Uterus (tissue), 4 donors: ENCODE data around the gene AEBP1. TPM values are rescaled to one million over a fixed set of nuclear protein-coding genes. Genes with fewer than 3 reads are reported as not detected.
A peak's percentile ranks its signal among the peaks of the same experiment; 100 is the strongest.

ENCODE experiments used
- DNase-seq, 2 donors: peaks; one replicate each; pipeline ENCODE4 v3.0.0-alpha.2; 2019 to 2020
- H3K27ac ChIP-seq, 2 donors: fragments of 200-600 bp; sonication (generic); 1 replicate in 1 of 2; 2 replicates in 1 of 2; pipeline ENCODE4 v1.5.1; 2016 to 2018
- H3K27me3 ChIP-seq, 2 donors: fragments of 200-600 bp; sonication (generic); one replicate each; pipeline ENCODE4 v1.5.1; 2018 to 2019; ENCODE audit warnings: control low read depth in 1 of 2
- H3K36me3 ChIP-seq, 2 donors: fragments of 200-600 bp; sonication (generic); one replicate each; pipeline ENCODE4 v1.5.1; 2019; ENCODE audit warnings: control low read depth in 1 of 2
- H3K4me1 ChIP-seq, 2 donors: fragments of 200-600 bp; sonication (generic); one replicate each; pipeline ENCODE4 v1.5.1; 2018 to 2019; ENCODE audit warnings: control low read depth in 1 of 2
- H3K4me3 ChIP-seq, 2 donors: fragments of 200-600 bp; sonication (generic); 1 replicate in 1 of 2; 2 replicates in 1 of 2; pipeline ENCODE4 v1.5.1; 2018 to 2019; ENCODE audit warnings: mild to moderate bottlenecking in 1 of 2
- H3K9me3 ChIP-seq, 2 donors: fragments of 200-600 bp; sonication (generic); one replicate each; pipeline ENCODE4 v1.5.1; 2019; ENCODE audit warnings: control low read depth in 1 of 2
- POLR2A ChIP-seq, 2 donors: fragments of 450-650 bp; IDR thresholded peaks; one replicate each; pipeline ENCODE4 v1.6.1; 2016; ENCODE audit warnings: antibody characterized with exemption in 2 of 2, mild to moderate bottlenecking in 1 of 2, moderate library complexity in 1 of 2
- intact Hi-C: fragments of 100-400 bp; cut with DNase I; formaldehyde crosslinking; loops from one replicate; pipeline ENCODE4 v1.15.1; 2023; ENCODE audit warnings: low total_unique reads
- total RNA-seq, 4 donors: library from RNA; depleted of rRNA in 3 of 4; stranded (reverse); fragments of >200 nt in 3 of 4; gene quantifications; one replicate each; pipeline versions ENCODE4 v1.1.0 to v1.2.4, GENCODE V29; 2014 to 2023
- TF ChIP-seq, protein P1 (sequence below), 4 experiments: fragments of 200-600 bp in 2 of 4; fragments of 450-650 bp in 2 of 4; sonication (generic) in 2 of 4; IDR thresholded peaks; one replicate each; pipeline ENCODE4 v1.5.1; 2016 to 2019; ENCODE audit warnings: antibody characterized with exemption in 4 of 4, mild to moderate bottlenecking in 2 of 4, moderate library complexity in 1 of 4
- donor health status: DM: yes; HTN: yes; CAD: no.

The AEBP1 gene
- total RNA-seq, 4 donors from 2014 or later, result 88.9 to 395 (median 303) TPM

DNA sequence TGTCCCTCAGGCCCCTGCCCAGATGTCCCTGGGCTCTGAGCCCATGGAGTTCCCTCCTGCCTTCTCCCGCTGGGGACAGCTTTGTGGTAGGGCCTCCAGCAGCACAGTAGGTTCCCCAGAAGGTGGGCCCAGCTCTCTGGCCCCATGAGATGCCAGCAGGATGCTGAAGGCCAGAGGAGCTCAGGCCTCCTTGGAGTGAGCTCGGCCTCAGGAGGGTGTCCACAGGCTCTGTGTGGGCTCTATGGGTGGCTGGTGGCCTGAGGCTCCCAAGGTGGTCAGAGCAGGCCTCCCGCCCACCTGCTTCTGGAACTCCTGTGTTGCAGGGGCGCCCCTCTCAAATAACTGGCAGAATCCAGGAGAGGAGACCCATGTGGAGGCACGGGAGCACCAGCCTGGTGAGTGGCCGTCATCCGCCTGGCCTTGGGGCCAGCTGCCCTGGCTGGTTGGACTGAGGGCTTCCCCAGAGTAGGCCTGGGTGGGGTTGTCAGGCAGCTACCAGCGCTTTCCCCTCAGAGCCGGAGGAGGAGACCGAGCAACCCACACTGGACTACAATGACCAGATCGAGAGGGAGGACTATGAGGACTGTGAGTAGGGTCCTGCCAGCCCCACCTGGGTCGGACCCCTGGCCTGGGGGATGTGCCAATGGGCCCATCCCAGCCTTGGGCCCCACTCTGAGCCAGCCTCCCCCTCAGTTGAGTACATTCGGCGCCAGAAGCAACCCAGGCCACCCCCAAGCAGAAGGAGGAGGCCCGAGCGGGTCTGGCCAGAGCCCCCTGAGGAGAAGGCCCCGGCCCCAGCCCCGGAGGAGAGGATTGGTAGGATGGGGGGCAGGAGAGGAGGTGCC, 3.2 kb downstream of the AEBP1 start:
- DNase-seq, result no peak
- Histone ChIP-seq H3K36me3 (no peaks in the 10 kb centered on the region), H3K27me3 (no peaks in the 10 kb centered on the region), H3K4me3 (no peak overlapping the region), H3K9me3 (no peaks in the 10 kb centered on the region), H3K27ac (peak overlapping the region; percentile 95 to 97), H3K4me1 (peaks cover 7 to 15% of the 10 kb centered on the region in 2 donors)
- no peak for TF ChIP-seq POLR2A (IDR thresholded peaks at IDR 0.05)
- TF ChIP-seq, protein P1, sequence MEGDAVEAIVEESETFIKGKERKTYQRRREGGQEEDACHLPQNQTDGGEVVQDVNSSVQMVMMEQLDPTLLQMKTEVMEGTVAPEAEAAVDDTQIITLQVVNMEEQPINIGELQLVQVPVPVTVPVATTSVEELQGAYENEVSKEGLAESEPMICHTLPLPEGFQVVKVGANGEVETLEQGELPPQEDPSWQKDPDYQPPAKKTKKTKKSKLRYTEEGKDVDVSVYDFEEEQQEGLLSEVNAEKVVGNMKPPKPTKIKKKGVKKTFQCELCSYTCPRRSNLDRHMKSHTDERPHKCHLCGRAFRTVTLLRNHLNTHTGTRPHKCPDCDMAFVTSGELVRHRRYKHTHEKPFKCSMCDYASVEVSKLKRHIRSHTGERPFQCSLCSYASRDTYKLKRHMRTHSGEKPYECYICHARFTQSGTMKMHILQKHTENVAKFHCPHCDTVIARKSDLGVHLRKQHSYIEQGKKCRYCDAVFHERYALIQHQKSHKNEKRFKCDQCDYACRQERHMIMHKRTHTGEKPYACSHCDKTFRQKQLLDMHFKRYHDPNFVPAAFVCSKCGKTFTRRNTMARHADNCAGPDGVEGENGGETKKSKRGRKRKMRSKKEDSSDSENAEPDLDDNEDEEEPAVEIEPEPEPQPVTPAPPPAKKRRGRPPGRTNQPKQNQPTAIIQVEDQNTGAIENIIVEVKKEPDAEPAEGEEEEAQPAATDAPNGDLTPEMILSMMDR (IDR thresholded peaks at IDR 0.05), result no peak
- intact Hi-C loops, result no loop called here

DNA sequence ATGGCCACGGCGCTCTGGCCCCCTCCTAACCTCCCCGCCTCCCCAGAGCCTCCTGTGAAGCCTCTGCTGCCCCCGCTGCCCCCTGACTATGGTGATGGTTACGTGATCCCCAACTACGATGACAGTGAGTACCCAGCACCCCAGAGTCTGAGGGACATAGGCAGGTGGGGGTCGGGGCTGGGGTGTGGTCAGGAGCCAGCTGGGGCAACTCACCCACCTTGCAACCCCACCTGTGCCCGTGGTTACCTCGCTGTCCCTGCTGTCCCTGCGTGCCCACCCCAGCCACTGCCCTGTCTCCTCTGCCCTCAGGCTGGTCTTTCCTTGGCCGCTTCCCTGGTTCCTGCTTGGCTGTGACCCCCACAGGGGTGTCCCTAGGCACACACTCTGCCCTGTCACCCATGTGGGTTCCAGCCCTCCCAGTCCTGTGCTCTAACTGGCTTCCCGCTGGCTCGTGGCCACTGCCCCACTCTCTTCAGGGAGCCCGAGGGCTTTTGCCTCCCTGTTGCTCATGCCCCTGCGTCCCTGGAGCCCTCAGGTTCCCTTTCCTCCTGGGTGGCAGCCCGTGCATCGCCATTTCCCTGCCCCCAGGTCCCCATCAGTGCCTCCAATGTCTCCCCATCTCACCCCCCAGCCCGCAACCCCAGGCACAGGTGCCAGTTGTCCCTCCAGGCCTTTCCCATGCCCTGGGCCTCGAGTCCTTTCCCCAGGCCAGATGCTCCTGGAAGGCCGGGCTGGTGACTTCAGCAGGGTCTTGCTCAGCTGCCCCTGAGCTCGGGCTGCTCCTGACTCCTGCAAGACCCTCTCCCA, 4.0 kb downstream of the AEBP1 start:
- H3K27me3 ChIP-seq, result no peaks in the 10 kb centered on the region
- TF ChIP-seq, protein P1 (IDR thresholded peaks at IDR 0.05), result no peak
- TF ChIP-seq POLR2A (IDR thresholded peaks at IDR 0.05), result no peak
- H3K36me3 ChIP-seq, result no peaks in the 10 kb centered on the region
- no peak for DNase-seq
- H3K4me1 ChIP-seq, result peaks cover 7 to 15% of the 10 kb centered on the region in 2 donors
- intact Hi-C loops, result no loop called here
- no peaks in the 10 kb centered on the region for H3K9me3 ChIP-seq
- H3K27ac ChIP-seq, result peak overlapping the region; percentile 95 to 97
- H3K4me3 ChIP-seq, result no peak overlapping the region

DNA sequence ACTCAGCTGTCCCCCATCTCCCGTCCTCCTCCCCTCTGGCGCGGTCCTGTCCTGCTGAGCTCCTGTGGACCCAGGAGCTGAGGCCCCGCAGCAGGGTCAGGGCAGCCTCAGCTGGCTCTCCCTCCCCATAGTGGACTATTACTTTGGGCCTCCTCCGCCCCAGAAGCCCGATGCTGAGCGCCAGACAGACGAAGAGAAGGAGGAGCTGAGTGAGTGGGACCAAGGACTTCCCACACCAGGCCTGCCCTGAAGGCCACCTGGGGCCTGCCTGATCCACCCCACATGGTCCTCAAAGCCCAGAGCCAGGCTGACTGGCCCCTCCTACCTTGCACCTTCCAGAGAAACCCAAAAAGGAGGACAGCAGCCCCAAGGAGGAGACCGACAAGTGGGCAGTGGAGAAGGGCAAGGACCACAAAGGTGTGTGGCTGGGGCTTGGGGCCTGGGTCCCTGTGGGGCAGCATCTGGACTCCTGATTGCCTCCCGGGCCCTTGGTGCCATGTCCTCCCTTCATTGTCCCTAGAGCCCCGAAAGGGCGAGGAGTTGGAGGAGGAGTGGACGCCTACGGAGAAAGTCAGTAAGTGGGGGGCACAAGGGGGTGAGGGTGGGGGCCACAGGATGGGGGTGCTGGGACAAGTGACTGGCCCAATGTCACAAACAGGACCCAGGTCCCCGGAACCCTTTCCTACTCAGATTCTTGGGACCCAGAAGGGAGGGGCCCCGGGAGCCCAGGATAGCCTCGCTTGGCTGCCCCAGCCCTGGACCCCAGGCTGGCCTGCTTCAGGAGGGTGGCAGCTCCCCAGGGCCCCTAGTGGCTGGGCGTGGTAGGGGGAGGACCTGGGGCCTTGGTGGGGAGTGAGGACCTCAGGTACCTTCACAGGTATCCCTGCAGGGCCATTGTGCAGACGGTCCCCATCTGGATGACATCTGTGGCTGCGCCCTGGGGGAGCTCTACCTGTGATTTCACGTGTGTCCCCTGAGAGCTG, 4.9 kb downstream of the AEBP1 start:
- TF ChIP-seq, protein P1 (IDR thresholded peaks at IDR 0.05), result no peak
- no peak for TF ChIP-seq POLR2A (IDR thresholded peaks at IDR 0.05)
- no peaks in the 10 kb centered on the region for H3K27me3 ChIP-seq
- no peaks in the 10 kb centered on the region for H3K9me3 ChIP-seq
- H3K36me3 ChIP-seq, result no peaks in the 10 kb centered on the region
- H3K4me1 ChIP-seq, result peaks cover 7 to 15% of the 10 kb centered on the region in 2 donors
- intact Hi-C loops, result no loop called here
- no peak overlapping the region for H3K4me3 ChIP-seq
- no peak for DNase-seq
- H3K27ac ChIP-seq, result peak overlapping the region; percentile 95 to 97

DNA sequence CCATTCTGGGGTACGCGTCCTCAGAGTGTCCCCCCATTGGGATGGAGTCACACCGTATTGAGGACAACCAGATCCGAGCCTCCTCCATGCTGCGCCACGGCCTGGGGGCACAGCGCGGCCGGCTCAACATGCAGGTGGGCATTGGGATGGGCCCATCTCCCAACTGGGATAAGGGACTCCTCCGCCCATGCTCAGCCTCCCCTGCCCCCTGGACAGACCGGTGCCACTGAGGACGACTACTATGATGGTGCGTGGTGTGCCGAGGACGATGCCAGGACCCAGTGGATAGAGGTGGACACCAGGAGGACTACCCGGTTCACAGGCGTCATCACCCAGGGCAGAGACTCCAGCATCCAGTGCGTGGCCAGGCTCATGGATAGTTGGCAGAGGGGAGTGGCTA, 5.8 kb downstream of the AEBP1 start:
- no peaks in the 10 kb centered on the region for H3K36me3 ChIP-seq
- peaks cover 7 to 15% of the 10 kb centered on the region in 2 donors for H3K4me1 ChIP-seq
- no peak overlapping the region for H3K27ac ChIP-seq
- no peaks in the 10 kb centered on the region for H3K27me3 ChIP-seq
- no peaks in the 10 kb centered on the region for H3K9me3 ChIP-seq
- no peak for TF ChIP-seq POLR2A (IDR thresholded peaks at IDR 0.05)
- TF ChIP-seq, protein P1 (IDR thresholded peaks at IDR 0.05), result no peak
- no peak for DNase-seq
- H3K4me3 ChIP-seq, result no peak overlapping the region
- intact Hi-C loops, result no loop called here
